ENCODE results near the gene KIRREL3.

DNA sequence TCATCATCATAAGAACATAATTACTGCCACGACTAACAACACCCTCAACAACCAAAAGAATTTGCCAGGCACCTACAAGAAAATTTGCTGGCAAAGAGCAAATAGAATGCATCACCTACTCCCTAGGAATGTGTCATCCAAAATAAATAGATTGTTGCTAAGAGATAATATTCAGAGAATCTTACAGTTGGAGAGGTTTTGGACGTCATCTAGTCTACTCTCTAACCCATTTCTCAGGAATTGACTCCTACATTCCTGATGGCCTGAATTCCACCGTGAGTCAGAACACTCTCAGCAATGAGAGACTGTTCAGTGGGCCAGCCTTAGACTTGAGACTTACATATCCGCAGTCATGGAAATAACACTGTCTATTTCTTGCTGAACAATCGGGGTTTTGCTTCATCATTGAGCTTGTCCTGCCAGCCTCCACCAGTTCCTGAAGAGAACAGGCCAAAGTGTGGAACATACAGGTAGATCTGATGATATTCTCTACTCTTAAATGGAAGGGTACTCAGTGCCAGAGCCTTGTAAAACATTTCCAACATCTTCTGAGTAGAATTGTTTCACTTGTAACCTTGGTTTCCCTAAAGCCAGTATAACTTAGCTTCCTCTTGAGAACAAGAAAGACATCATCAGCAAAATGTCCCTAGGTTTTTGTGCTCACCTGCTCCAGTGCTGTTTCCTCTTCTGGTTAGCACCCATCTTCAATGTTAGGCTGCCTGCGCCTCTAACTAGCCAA lies 8.3 kb downstream of the KIRREL3 start:
- TF ChIP-seq, protein P1, sequence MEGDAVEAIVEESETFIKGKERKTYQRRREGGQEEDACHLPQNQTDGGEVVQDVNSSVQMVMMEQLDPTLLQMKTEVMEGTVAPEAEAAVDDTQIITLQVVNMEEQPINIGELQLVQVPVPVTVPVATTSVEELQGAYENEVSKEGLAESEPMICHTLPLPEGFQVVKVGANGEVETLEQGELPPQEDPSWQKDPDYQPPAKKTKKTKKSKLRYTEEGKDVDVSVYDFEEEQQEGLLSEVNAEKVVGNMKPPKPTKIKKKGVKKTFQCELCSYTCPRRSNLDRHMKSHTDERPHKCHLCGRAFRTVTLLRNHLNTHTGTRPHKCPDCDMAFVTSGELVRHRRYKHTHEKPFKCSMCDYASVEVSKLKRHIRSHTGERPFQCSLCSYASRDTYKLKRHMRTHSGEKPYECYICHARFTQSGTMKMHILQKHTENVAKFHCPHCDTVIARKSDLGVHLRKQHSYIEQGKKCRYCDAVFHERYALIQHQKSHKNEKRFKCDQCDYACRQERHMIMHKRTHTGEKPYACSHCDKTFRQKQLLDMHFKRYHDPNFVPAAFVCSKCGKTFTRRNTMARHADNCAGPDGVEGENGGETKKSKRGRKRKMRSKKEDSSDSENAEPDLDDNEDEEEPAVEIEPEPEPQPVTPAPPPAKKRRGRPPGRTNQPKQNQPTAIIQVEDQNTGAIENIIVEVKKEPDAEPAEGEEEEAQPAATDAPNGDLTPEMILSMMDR (IDR thresholded peaks at IDR 0.05): no peak
- TF ChIP-seq POLR2A (IDR thresholded peaks at IDR 0.05): no peak

All from ovary (tissue), 3 donors.